ENCODE measurements around the gene RHOBTB3. TPM values are rescaled to one million over a fixed set of nuclear protein-coding genes. Genes with fewer than 3 reads are reported as not detected.
"Not testable (repeated sequence)": the region's sequence is repeated elsewhere in the genome, so short reads cannot be mapped to it uniquely, and the experiment has no call there.

Gene RHOBTB3
- total RNA-seq, 1 donor from 2014 or later: 75.2 TPM

- Mint-ChIP-seq H3K27ac (ENCODE audit: unreplicated experiment) (no peak overlapping the region), H3K9me3 (ENCODE audit: low read depth) (no peaks in the 10 kb centered on the region), H3K4me3 (ENCODE audit: unreplicated experiment) (no peak overlapping the region), H3K4me1 (ENCODE audit: low read depth) (peaks cover 7% of the 10 kb centered on the region), H3K36me3 (ENCODE audit: low read depth) (peaks cover 1% of the 10 kb centered on the region), H3K27me3 (ENCODE audit: low read depth) (no peaks in the 10 kb centered on the region)
- DNase-seq (ENCODE audit: low spot score): no peak
- TF ChIP-seq CTCF (IDR thresholded peaks at IDR 0.05): no peak
These were observed 27.0 kb upstream of the RHOBTB3 start for GRCh38 chr5:95704150-95704549.

GRCh38 chr5:95706196-95706595 is 24.9 kb upstream of the RHOBTB3 start:
- not testable (repeated sequence) for DNase-seq (ENCODE audit: low spot score); H3K4me3 Mint-ChIP-seq (ENCODE audit: unreplicated experiment); H3K27me3 Mint-ChIP-seq (ENCODE audit: low read depth); H3K9me3 Mint-ChIP-seq (ENCODE audit: low read depth); H3K27ac Mint-ChIP-seq (ENCODE audit: unreplicated experiment); H3K36me3 Mint-ChIP-seq (ENCODE audit: low read depth); H3K4me1 Mint-ChIP-seq (ENCODE audit: low read depth)

- H3K4me3 Mint-ChIP-seq (ENCODE audit: unreplicated experiment): no peak overlapping the region
- H3K27me3 Mint-ChIP-seq (ENCODE audit: low read depth): no peaks in the 10 kb centered on the region
- no peaks in the 10 kb centered on the region for H3K9me3 Mint-ChIP-seq (ENCODE audit: low read depth)
- peaks cover 1% of the 10 kb centered on the region for H3K36me3 Mint-ChIP-seq (ENCODE audit: low read depth)
- H3K4me1 Mint-ChIP-seq (ENCODE audit: low read depth): peaks cover 12% of the 10 kb centered on the region
- H3K27ac Mint-ChIP-seq (ENCODE audit: unreplicated experiment): no peak overlapping the region
- no peak for TF ChIP-seq CTCF (IDR thresholded peaks at IDR 0.05)
- DNase-seq (ENCODE audit: low spot score): no peak
These were observed 24.1 kb upstream of the RHOBTB3 start for GRCh38 chr5:95707055-95707454.

GRCh38 chr5:95707534-95708188 is 23.5 kb upstream of the RHOBTB3 start:
- H3K4me1 Mint-ChIP-seq (ENCODE audit: low read depth): peaks cover 18% of the 10 kb centered on the region
- H3K27ac Mint-ChIP-seq (ENCODE audit: unreplicated experiment); H3K9me3 Mint-ChIP-seq (ENCODE audit: low read depth); H3K4me3 Mint-ChIP-seq (ENCODE audit: unreplicated experiment); H3K27me3 Mint-ChIP-seq (ENCODE audit: low read depth); H3K36me3 Mint-ChIP-seq (ENCODE audit: low read depth); DNase-seq (ENCODE audit: low spot score): not testable (repeated sequence)

GRCh38 chr5:95708876-95709275 is 22.3 kb upstream of the RHOBTB3 start:
- Mint-ChIP-seq H3K4me3 (ENCODE audit: unreplicated experiment) (no peak overlapping the region), H3K9me3 (ENCODE audit: low read depth) (no peaks in the 10 kb centered on the region), H3K36me3 (ENCODE audit: low read depth) (peaks cover 1% of the 10 kb centered on the region), H3K4me1 (ENCODE audit: low read depth) (peaks cover 21% of the 10 kb centered on the region), H3K27me3 (ENCODE audit: low read depth) (no peaks in the 10 kb centered on the region), H3K27ac (ENCODE audit: unreplicated experiment) (no peak overlapping the region)
- DNase-seq (ENCODE audit: low spot score): no peak
- TF ChIP-seq CTCF (IDR thresholded peaks at IDR 0.05): no peak

- no peak overlapping the region for H3K4me3 Mint-ChIP-seq (ENCODE audit: unreplicated experiment)
- no peak for TF ChIP-seq CTCF (IDR thresholded peaks at IDR 0.05)
- H3K9me3 Mint-ChIP-seq (ENCODE audit: low read depth): no peaks in the 10 kb centered on the region
- peaks cover 24% of the 10 kb centered on the region for H3K4me1 Mint-ChIP-seq (ENCODE audit: low read depth)
- peaks cover 6% of the 10 kb centered on the region for H3K36me3 Mint-ChIP-seq (ENCODE audit: low read depth)
- H3K27me3 Mint-ChIP-seq (ENCODE audit: low read depth): no peaks in the 10 kb centered on the region
- no peak overlapping the region for H3K27ac Mint-ChIP-seq (ENCODE audit: unreplicated experiment)
- no peak for DNase-seq (ENCODE audit: low spot score)
These were observed 21.0 kb upstream of the RHOBTB3 start for GRCh38 chr5:95709967-95710650.

GRCh38 chr5:95710651-95711500 is 20.3 kb upstream of the RHOBTB3 start:
- not testable (repeated sequence) for H3K4me3 Mint-ChIP-seq (ENCODE audit: unreplicated experiment); H3K9me3 Mint-ChIP-seq (ENCODE audit: low read depth); DNase-seq (ENCODE audit: low spot score); H3K36me3 Mint-ChIP-seq (ENCODE audit: low read depth); H3K27ac Mint-ChIP-seq (ENCODE audit: unreplicated experiment); H3K27me3 Mint-ChIP-seq (ENCODE audit: low read depth)
- H3K4me1 Mint-ChIP-seq (ENCODE audit: low read depth): peaks cover 24% of the 10 kb centered on the region
